Chondrocyte (in vitro differentiated cells): ENCODE measurements around the gene FOXP1. TPM values are rescaled to one million over a fixed set of nuclear protein-coding genes. Genes with fewer than 3 reads are reported as not detected.

Experiments used
- DNase-seq: peaks from one replicate; pipeline ENCODE4 v3.0.0; 2021; ENCODE audit warnings: mixed read lengths, low spot score
- H3K27ac Mint-ChIP-seq: one replicate; pipeline ENCODE4 v1.8.0; 2021; ENCODE audit warnings: mild to moderate bottlenecking, moderate library complexity, mixed read lengths; ENCODE audit not compliant: unreplicated experiment
- H3K27me3 Mint-ChIP-seq: 2 replicates; pipeline ENCODE4 v1.8.0; 2021; ENCODE audit warnings: low read depth, mixed read lengths
- H3K36me3 Mint-ChIP-seq: 2 replicates; pipeline ENCODE4 v1.8.0; 2021; ENCODE audit warnings: low read depth, mixed read lengths
- H3K4me1 Mint-ChIP-seq: 2 replicates; pipeline ENCODE4 v1.8.0; 2021; ENCODE audit warnings: low read depth, mild to moderate bottlenecking, mixed read lengths
- H3K4me3 Mint-ChIP-seq: one replicate; pipeline ENCODE4 v1.8.0; 2021; ENCODE audit warnings: mild to moderate bottlenecking, moderate library complexity, mixed read lengths; ENCODE audit not compliant: unreplicated experiment
- H3K9me3 Mint-ChIP-seq: 2 replicates; pipeline ENCODE4 v1.8.0; 2021; ENCODE audit warnings: low read depth, mixed read lengths
- CTCF ChIP-seq: fragments of 200-600 bp; sonication (generic); IDR thresholded peaks from 2 replicates; pipeline ENCODE4 v1.5.0; 2021; ENCODE audit warnings: antibody characterized with exemption, mild to moderate bottlenecking, moderate library complexity
- total RNA-seq: library from RNA; stranded (reverse); gene quantifications from 3 replicates; pipeline ENCODE4 v1.2.1, GENCODE V29; 2021

The FOXP1 gene
- total RNA-seq, 1 donor from 2014 or later, result 206 TPM

- DNase-seq, result no peak
- H3K36me3 Mint-ChIP-seq, result no peaks in the 10 kb centered on the region
- no peaks in the 10 kb centered on the region for H3K9me3 Mint-ChIP-seq
- H3K4me3 Mint-ChIP-seq, result no peak overlapping the region
- peaks cover 11% of the 10 kb centered on the region for H3K4me1 Mint-ChIP-seq
- TF ChIP-seq CTCF, result no peak
- no peak overlapping the region for H3K27ac Mint-ChIP-seq
- H3K27me3 Mint-ChIP-seq, result no peaks in the 10 kb centered on the region
Measured at GRCh38 chr3:71271596-71271995, 311.9 kb downstream of the FOXP1 start.

DNA sequence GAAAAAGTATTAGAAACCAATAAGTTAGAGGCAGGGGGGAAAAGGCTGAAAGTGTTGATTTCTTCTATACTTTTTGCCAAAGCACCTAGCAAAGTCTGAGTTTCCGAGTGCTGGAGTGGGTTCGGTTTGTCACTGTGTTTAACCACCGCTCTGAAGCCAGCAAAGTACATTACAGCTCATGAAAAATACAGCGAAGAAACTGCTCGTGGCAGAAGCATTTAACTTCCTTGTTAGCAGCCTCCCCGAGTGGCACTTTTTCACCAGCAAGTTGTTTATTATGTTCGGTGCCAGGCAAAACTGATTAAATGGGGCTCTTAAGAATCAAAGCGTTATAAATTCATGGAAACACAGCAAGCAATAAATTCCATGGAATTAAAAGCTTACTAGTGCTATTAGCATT, 313.6 kb downstream of the FOXP1 start:
- Mint-ChIP-seq H3K36me3 (peaks cover 4% of the 10 kb centered on the region), H3K4me3 (no peak overlapping the region), H3K4me1 (peaks cover 17% of the 10 kb centered on the region), H3K27me3 (no peaks in the 10 kb centered on the region), H3K27ac (no peak overlapping the region), H3K9me3 (no peaks in the 10 kb centered on the region)
- TF ChIP-seq CTCF, result no peak
- no peak for DNase-seq

DNA sequence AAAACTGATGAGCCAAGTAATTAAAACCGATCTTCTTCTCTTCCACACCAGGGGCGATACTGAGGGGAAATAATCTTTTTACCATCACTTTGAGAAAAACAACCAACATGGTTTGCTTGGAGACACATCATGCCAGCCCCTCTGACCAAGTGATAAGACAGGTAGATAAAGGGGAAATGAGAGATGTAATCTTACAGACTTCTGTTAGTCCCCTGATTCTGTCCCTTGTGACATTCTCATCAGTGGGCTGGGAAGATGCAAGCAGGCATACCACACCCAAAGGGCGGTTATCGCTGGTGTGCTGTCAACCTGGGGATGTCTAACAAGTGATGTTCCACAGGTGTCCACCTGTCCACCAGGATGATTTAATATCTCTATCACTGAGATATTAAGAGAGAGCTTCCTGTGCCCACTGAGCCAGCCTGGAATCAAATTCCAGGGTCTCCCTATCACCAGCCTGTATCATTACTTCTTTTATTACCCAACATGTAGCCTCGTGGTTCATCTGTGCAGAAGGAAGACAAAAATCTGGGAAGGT, 315.0 kb downstream of the FOXP1 start:
- no peak for DNase-seq
- H3K9me3 Mint-ChIP-seq, result no peaks in the 10 kb centered on the region
- H3K4me3 Mint-ChIP-seq, result no peak overlapping the region
- peaks cover 20% of the 10 kb centered on the region for H3K4me1 Mint-ChIP-seq
- H3K36me3 Mint-ChIP-seq, result peaks cover 4% of the 10 kb centered on the region
- no peaks in the 10 kb centered on the region for H3K27me3 Mint-ChIP-seq
- TF ChIP-seq CTCF, result no peak
- H3K27ac Mint-ChIP-seq, result no peak overlapping the region

DNA sequence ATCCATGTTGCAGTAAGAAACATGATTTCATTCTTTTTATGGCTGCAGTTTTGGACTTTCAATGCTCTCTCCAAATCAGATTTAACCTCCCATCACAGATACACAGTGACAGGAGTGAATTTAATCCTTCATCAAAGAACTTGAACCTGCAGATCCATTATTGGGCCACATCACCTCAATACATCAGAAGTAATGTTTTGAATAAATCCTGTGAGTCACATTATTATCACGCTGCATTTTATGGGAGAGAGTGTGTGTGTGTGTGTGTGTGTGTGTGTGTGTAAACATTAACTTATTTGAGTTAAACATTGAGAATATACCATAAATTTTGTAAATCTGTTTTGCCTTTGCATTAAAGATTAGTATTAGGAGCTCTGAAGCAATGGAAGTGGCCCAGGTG, 316.7 kb downstream of the FOXP1 start:
- H3K27me3 Mint-ChIP-seq, result no peaks in the 10 kb centered on the region
- H3K4me1 Mint-ChIP-seq, result peaks cover 31% of the 10 kb centered on the region
- H3K27ac Mint-ChIP-seq, result no peak overlapping the region
- DNase-seq, result no peak
- no peak for TF ChIP-seq CTCF
- no peak overlapping the region for H3K4me3 Mint-ChIP-seq
- no peaks in the 10 kb centered on the region for H3K9me3 Mint-ChIP-seq
- H3K36me3 Mint-ChIP-seq, result peaks cover 4% of the 10 kb centered on the region

- Mint-ChIP-seq H3K27me3 (no peaks in the 10 kb centered on the region), H3K36me3 (peaks cover 4% of the 10 kb centered on the region), H3K4me3 (no peak overlapping the region), H3K4me1 (peaks cover 25% of the 10 kb centered on the region), H3K27ac (no peak overlapping the region), H3K9me3 (no peaks in the 10 kb centered on the region)
- DNase-seq, result no peak
- no peak for TF ChIP-seq CTCF
Measured at GRCh38 chr3:71265365-71265915, 318.1 kb downstream of the FOXP1 start.
